Loucy (cell line): ENCODE results near the gene NDFIP1.

ENCODE experiments used
- CTCF ChIP-seq: fragments of 200-600 bp; sonication (generic); conservative IDR thresholded peaks from 2 replicates; pipeline ENCODE4 v1.5.1; 2014; ENCODE audit warnings: mild to moderate bottlenecking, antibody characterized with exemption, low read length
- EZH2phosphoT487 ChIP-seq: fragments of 200-600 bp; IDR thresholded peaks from 2 replicates; pipeline ENCODE4 v1.6.1; 2018; ENCODE audit warnings: antibody characterized with exemption, mild to moderate bottlenecking, moderate library complexity, borderline replicate concordance

DNA sequence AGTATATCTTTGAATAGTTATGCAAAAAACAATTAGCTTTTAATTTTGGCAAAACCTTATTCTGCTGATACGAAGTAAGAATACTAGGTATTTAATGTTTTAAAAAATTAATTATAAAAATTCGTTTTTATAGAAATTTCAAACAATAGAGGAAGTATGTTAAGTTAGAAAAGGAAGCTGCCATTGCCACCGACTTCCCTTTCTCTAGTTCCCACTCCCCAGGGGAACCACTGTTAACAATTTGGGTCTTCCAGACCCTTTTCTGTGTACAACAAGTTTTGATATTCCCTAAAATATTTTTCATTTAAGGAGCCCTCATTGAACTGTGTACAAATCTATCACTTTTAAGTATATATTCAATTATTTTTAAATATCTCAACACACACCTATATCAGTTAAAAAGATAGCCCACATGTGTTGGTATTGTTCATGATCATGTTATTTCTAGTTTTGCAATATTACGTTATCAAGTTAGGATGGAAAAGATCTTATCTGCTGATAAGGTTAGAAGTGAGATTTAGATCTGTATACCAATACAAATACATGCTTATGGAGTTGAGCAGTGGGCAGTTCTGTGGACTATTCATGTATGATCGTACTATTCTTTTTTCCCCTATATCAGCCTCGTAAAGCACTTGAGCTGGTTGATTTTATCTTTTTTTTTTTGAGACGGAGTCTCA, 25.9 kb downstream of the NDFIP1 start:
- TF ChIP-seq CTCF: no peak
- no peak for TF ChIP-seq EZH2phosphoT487
